ENCODE data around the gene TKFC.

Gene TKFC

GRCh38 chr11:61345954-61346843 lies 13.2 kb downstream of the TKFC start:
- DNase-seq (ENCODE audit: low spot score), result no peak

GRCh38 chr11:61347916-61348461 lies 15.0 kb downstream of the TKFC start:
- DNase-seq (ENCODE audit: low spot score), result no peak

GRCh38 chr11:61349189-61349751 lies 16.2 kb downstream of the TKFC start:
- no peak for DNase-seq (ENCODE audit: low spot score)

GRCh38 chr11:61349916-61350315 lies 16.9 kb downstream of the TKFC start:
- no peak for DNase-seq (ENCODE audit: low spot score)

GRCh38 chr11:61350336-61350735 lies 17.3 kb downstream of the TKFC start:
- DNase-seq (ENCODE audit: low spot score), result no peak

- no peak for DNase-seq (ENCODE audit: low spot score)
Measured at GRCh38 chr11:61350803-61351202, 17.8 kb downstream of the TKFC start.

GRCh38 chr11:61352038-61352437 lies 19.0 kb downstream of the TKFC start:
- no peak for DNase-seq (ENCODE audit: low spot score)

- DNase-seq (ENCODE audit: low spot score), result no peak
Measured at GRCh38 chr11:61353131-61354067, 20.4 kb downstream of the TKFC start.

- DNase-seq (ENCODE audit: low spot score), result no peak
Measured at GRCh38 chr11:61354208-61354607, 21.2 kb downstream of the TKFC start.

- no peak for DNase-seq (ENCODE audit: low spot score)
Measured at GRCh38 chr11:61356706-61357105, 23.7 kb downstream of the TKFC start.

- no peak for DNase-seq (ENCODE audit: low spot score)
Measured at GRCh38 chr11:61357233-61357893, 24.3 kb downstream of the TKFC start.

GRCh38 chr11:61357894-61358239 lies 24.8 kb downstream of the TKFC start:
- no peak for DNase-seq (ENCODE audit: low spot score)

GRCh38 chr11:61358566-61358965 lies 25.5 kb downstream of the TKFC start:
- DNase-seq (ENCODE audit: low spot score), result no peak

- no peak for DNase-seq (ENCODE audit: low spot score)
Measured at GRCh38 chr11:61359516-61359915, 26.5 kb downstream of the TKFC start.

GRCh38 chr11:61361237-61361740 lies 28.3 kb downstream of the TKFC start:
- no peak for DNase-seq (ENCODE audit: low spot score)

- DNase-seq (ENCODE audit: low spot score), result peak; percentile 94
Measured at GRCh38 chr11:61361741-61362541, 28.9 kb downstream of the TKFC start, which contains the start of the genes CYB561A3 and TMEM138. Gene CYB561A3, minus strand, starts transcription at chr11:61361882. Its CDS starts 5,169 bp downstream, at chr11:61356713. Gene TMEM138, plus strand, starts transcription at chr11:61362374. Its CDS starts 2,017 bp downstream, at chr11:61364391.

GRCh38 chr11:61362542-61362875 lies 29.5 kb downstream of the TKFC start:
- DNase-seq (ENCODE audit: low spot score), result peak; percentile 23

GRCh38 chr11:61364012-61364675 lies 31.1 kb downstream of the TKFC start:
- no peak for DNase-seq (ENCODE audit: low spot score)

GRCh38 chr11:61367406-61367805 lies 34.4 kb downstream of the TKFC start:
- no peak for DNase-seq (ENCODE audit: low spot score)

GRCh38 chr11:61368646-61369045 lies 35.6 kb downstream of the TKFC start:
- no peak for DNase-seq (ENCODE audit: low spot score)

Measured in LoVo (cell line).